ENCODE results near the gene NPC1.

NPC1 gene

GRCh38 chr18:23484561-23485182 is 101.6 kb downstream of the NPC1 start:
- no peak overlapping the region for H3K4me3 ChIP-seq (ENCODE audit: low read depth, low read length)
- TF ChIP-seq CTCF (IDR thresholded peaks at IDR 0.05; ENCODE audit: low read depth, low read length): no peak

All from WI38 (cell line).